Trophoblast cell (in vitro differentiated cells and primary cell): ENCODE measurements around the gene DHH.

Experiments
- DNase-seq, 2 donors: peaks; one replicate each; pipeline ENCODE4 v3.0.0-alpha.2; 2016
- H2AFZ ChIP-seq: 2 replicates; pipeline ENCODE4 v1.6.1; 2013; ENCODE audit warnings: low read length, moderate library complexity, mild to moderate bottlenecking; ENCODE audit not compliant: insufficient read depth, poor library complexity
- H2AK5ac ChIP-seq: 2 replicates; pipeline ENCODE4 v1.6.1; 2013; ENCODE audit warnings: mild to moderate bottlenecking, low read length
- H2BK120ac ChIP-seq: 2 replicates; pipeline ENCODE4 v1.6.1; 2013; ENCODE audit warnings: low read length, mild to moderate bottlenecking, moderate library complexity; ENCODE audit not compliant: insufficient read depth, poor library complexity
- H2BK12ac ChIP-seq: 2 replicates; pipeline ENCODE4 v1.6.1; 2013; ENCODE audit warnings: mild to moderate bottlenecking, low read length, moderate library complexity
- H2BK5ac ChIP-seq: 2 replicates; pipeline ENCODE4 v1.6.1; 2013; ENCODE audit warnings: low read length, low read depth, moderate library complexity, mild to moderate bottlenecking; ENCODE audit not compliant: poor library complexity
- H3K14ac ChIP-seq: 2 replicates; pipeline ENCODE4 v1.6.1; 2013; ENCODE audit warnings: mild to moderate bottlenecking, low read length
- H3K18ac ChIP-seq: 2 replicates; pipeline ENCODE4 v1.6.1; 2013; ENCODE audit warnings: mild to moderate bottlenecking, low read length
- H3K23ac ChIP-seq: 2 replicates; pipeline ENCODE4 v1.6.1; 2013; ENCODE audit warnings: low read length
- H3K27ac ChIP-seq: 2 replicates; pipeline ENCODE4 v1.5.1; 2013; ENCODE audit warnings: low read depth, mild to moderate bottlenecking, inconsistent platforms, low read length, moderate library complexity
- H3K27me3 ChIP-seq: 2 replicates; pipeline ENCODE4 v1.6.1; 2013; ENCODE audit warnings: inconsistent platforms, mild to moderate bottlenecking, low read length, moderate library complexity; ENCODE audit not compliant: insufficient read depth
- H3K36me3 ChIP-seq, 2 experiments: 1 replicate in 1 of 2; 2 replicates in 1 of 2; pipeline ENCODE4 v1.6.1; 2013; ENCODE audit warnings: low read length in 2 of 2, mild to moderate bottlenecking in 2 of 2, moderate library complexity in 1 of 2; ENCODE audit not compliant: insufficient read depth in 2 of 2, control insufficient read depth in 1 of 2
- H3K4ac ChIP-seq: 2 replicates; pipeline ENCODE4 v1.6.1; 2013; ENCODE audit warnings: low read depth, mild to moderate bottlenecking, low read length, moderate library complexity
- H3K4me1 ChIP-seq, 2 experiments: 1 replicate in 1 of 2; 2 replicates in 1 of 2; pipeline ENCODE4 v1.6.1; 2013; ENCODE audit warnings: low read length in 2 of 2, mild to moderate bottlenecking in 2 of 2, moderate library complexity in 1 of 2; ENCODE audit not compliant: insufficient read depth in 2 of 2, control insufficient read depth in 1 of 2
- H3K4me2 ChIP-seq: 2 replicates; pipeline ENCODE4 v1.6.1; 2013; ENCODE audit warnings: inconsistent platforms, mild to moderate bottlenecking, low read length, moderate library complexity
- H3K4me3 ChIP-seq: 2 replicates; pipeline ENCODE4 v1.5.1; 2013; ENCODE audit warnings: mild to moderate bottlenecking, low read depth, low read length, inconsistent platforms
- H3K79me1 ChIP-seq: one replicate; pipeline ENCODE4 v1.6.1; 2013; ENCODE audit warnings: low read length
- H3K79me2 ChIP-seq: 2 replicates; pipeline ENCODE4 v1.6.1; 2013; ENCODE audit warnings: low read length, mild to moderate bottlenecking; ENCODE audit not compliant: control insufficient read depth, insufficient read depth, poor library complexity
- H3K9ac ChIP-seq: 2 replicates; pipeline ENCODE4 v1.6.1; 2013; ENCODE audit warnings: mild to moderate bottlenecking, low read length
- H3K9me3 ChIP-seq: 2 replicates; pipeline ENCODE4 v1.6.1; 2013; ENCODE audit warnings: low read depth, mild to moderate bottlenecking, control low read depth, inconsistent platforms, low read length; ENCODE audit not compliant: insufficient read depth
- H4K12ac ChIP-seq: 2 replicates; pipeline ENCODE4 v1.6.1; 2013; ENCODE audit warnings: low read depth, mild to moderate bottlenecking, low read length, moderate library complexity
- H4K8ac ChIP-seq: 2 replicates; pipeline ENCODE4 v1.6.1; 2013; ENCODE audit warnings: low read depth, mild to moderate bottlenecking, low read length, moderate library complexity
- H4K91ac ChIP-seq: one replicate; pipeline ENCODE4 v1.6.1; 2013; ENCODE audit warnings: low read depth, mild to moderate bottlenecking, low read length, moderate library complexity
- WGBS: extraction: QIAGEN DNeasy Blood & Tissue Kit; methylation state at CpG from one replicate; pipeline ENCODE4 v1.1.7; 2013; ENCODE audit warnings: missing lambda C conversion rate; ENCODE audit not compliant: insufficient read length, insufficient coverage; ENCODE audit errors: extremely low coverage; 5-methylcytosine and 5-hydroxymethylcytosine counted together

Gene DHH

DNA sequence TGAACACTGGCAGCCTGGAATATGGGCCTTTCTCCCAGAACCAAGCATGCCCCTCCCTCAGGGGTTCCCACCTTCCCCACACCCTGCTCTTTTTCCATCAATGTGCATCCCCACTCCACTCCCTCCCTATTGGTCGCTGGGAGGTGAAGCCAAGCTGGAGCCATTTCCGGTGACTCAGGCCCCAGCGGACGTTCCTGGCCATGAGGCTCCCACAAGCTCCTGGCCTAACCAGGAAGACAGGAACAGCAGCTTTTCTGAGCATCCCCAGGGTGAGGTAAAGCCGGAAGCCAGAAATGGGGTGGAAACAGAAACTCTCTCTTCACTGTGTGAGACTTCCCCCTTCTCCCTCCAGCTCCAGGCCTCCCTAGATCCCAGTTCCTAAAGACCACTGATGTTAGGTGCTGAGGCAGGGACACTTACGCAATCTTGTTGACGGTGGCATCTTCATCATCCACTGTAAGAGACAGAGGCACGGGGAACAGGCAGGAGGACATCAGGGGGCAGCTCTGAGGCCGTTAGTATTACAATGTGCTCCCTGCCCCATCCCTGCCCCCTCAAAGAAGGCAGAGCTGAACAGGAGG, 11.0 kb upstream of the DHH start:
- Histone ChIP-seq H3K79me2 (peaks cover 5% of the 10 kb centered on the region), H3K4ac (no peak overlapping the region), H3K27ac (no peak overlapping the region), H2AFZ (no peak overlapping the region), H3K4me2 (no peak overlapping the region), H4K12ac (no peak overlapping the region), H3K18ac (no peak overlapping the region), H2BK120ac (no peak overlapping the region), H3K9ac (no peak overlapping the region), H2BK12ac (no peak overlapping the region), H3K27me3 (no peaks in the 10 kb centered on the region), H3K9me3 (peaks cover 2% of the 10 kb centered on the region), H2AK5ac (no peak overlapping the region), H3K79me1 (peaks cover 7% of the 10 kb centered on the region), H3K23ac (no peak overlapping the region), H3K4me1 (peaks cover 15 to 16% of the 10 kb centered on the region in 2 experiments), H4K8ac (no peak overlapping the region), H4K91ac (no peak overlapping the region), H3K36me3 (peaks cover 42 to 58% of the 10 kb centered on the region in 2 experiments), H3K4me3 (no peak overlapping the region), H2BK5ac (no peak overlapping the region), H3K14ac (no peak overlapping the region)
- WGBS: no CpG with 5 or more reads among the region's 9 CpGs
- peak; percentile 23 to 58 for DNase-seq

DNA sequence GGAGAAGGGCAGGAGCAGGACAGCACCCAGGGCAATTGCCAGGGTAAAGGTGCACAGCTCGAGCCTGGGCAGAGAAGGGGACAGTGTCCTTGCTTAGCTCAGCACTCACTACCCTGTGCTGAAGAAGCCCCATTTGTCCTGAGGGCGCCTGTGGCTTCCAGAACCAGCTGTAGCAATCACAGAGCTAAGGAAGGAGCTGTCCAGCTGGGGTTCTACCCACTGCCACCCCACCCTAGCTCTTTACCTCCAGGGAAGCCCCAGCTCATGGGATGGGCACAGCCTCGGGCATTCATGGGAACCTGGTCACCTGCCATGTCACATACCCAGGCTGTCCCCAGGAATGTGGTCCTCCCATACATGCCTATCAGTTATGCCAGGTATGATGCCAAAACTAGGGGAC, 10.2 kb upstream of the DHH start:
- Histone ChIP-seq H2BK5ac (no peak overlapping the region), H2BK120ac (no peak overlapping the region), H3K79me1 (peaks cover under 1% of the 10 kb centered on the region), H2BK12ac (no peak overlapping the region), H3K79me2 (no peaks in the 10 kb centered on the region), H2AFZ (no peak overlapping the region), H3K4ac (no peak overlapping the region), H3K14ac (no peak overlapping the region), H4K91ac (no peak overlapping the region), H3K27me3 (no peaks in the 10 kb centered on the region), H4K12ac (no peak overlapping the region), H3K4me1 (peaks cover 15 to 16% of the 10 kb centered on the region in 2 experiments), H3K36me3 (peaks cover 46 to 63% of the 10 kb centered on the region in 2 experiments), H3K23ac (no peak overlapping the region), H3K9me3 (peaks cover 2% of the 10 kb centered on the region), H3K18ac (no peak overlapping the region), H3K27ac (no peak overlapping the region), H3K4me3 (no peak overlapping the region), H3K4me2 (no peak overlapping the region), H4K8ac (no peak overlapping the region), H3K9ac (no peak overlapping the region), H2AK5ac (no peak overlapping the region)
- DNase-seq: no peak
- WGBS: no CpG with 5 or more reads among the region's 3 CpGs

DNA sequence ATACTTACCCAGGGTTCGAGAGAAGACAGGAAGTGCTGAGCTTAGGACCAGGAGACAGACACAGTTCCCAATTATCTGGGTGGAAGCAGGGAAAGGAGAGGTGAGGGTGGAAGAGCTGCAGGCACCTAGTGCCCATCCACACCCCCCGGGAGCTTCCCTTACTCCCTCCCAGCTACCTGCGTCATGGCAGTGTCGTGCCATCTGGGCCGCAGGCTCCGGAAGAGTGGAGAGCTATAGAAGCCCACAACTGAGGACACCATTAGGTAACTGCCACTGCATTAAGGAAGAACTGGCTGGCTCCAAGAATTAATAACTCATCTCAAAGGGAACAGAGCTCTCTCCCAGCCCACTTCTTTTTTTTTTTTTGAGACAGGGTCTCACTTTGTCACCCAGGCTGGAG, 5.8 kb upstream of the DHH start:
- H2AK5ac ChIP-seq: no peak overlapping the region
- H3K27ac ChIP-seq: no peak overlapping the region
- no peak overlapping the region for H2BK120ac ChIP-seq
- peaks cover 61 to 75% of the 10 kb centered on the region in 2 experiments for H3K36me3 ChIP-seq
- no peak overlapping the region for H4K8ac ChIP-seq
- no peaks in the 10 kb centered on the region for H3K79me1 ChIP-seq
- H3K4me2 ChIP-seq: no peak overlapping the region
- no peak overlapping the region for H3K18ac ChIP-seq
- peaks cover 0 to 1% of the 10 kb centered on the region in 2 experiments for H3K4me1 ChIP-seq
- peaks cover 2% of the 10 kb centered on the region for H3K9me3 ChIP-seq
- no peak overlapping the region for H3K9ac ChIP-seq
- H3K4me3 ChIP-seq: no peak overlapping the region
- no CpG with 5 or more reads among the region's 6 CpGs for WGBS
- H2AFZ ChIP-seq: no peak overlapping the region
- no peak overlapping the region for H2BK5ac ChIP-seq
- no peak overlapping the region for H3K14ac ChIP-seq
- no peak overlapping the region for H3K23ac ChIP-seq
- no peak overlapping the region for H3K4ac ChIP-seq
- no peak overlapping the region for H2BK12ac ChIP-seq
- peaks cover 2% of the 10 kb centered on the region for H3K27me3 ChIP-seq
- no peak overlapping the region for H4K12ac ChIP-seq
- no peak overlapping the region for H4K91ac ChIP-seq
- no peak for DNase-seq
- H3K79me2 ChIP-seq: no peaks in the 10 kb centered on the region

DNA sequence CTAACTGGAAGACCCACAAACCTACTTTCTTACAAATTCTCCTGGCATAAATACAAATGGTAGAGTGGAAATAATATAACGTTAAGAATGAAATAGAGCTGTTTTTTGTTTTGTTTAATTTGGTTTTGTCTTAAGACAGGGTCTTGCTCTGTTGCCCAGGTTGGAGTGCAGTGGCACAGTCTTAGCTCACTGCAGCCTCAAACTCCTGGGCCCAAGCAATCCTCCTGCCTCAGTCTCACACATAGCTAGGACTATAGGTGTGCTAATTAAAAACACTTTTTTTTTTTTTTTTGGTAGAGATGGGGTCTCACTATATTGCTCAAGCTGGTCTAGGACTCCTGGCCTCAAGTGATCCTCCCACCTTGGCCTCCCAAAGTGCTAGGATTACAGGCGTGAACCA, 4.1 kb upstream of the DHH start:
- H2BK120ac ChIP-seq: no peak overlapping the region
- H3K4me3 ChIP-seq: no peak overlapping the region
- no peak overlapping the region for H3K23ac ChIP-seq
- no peak overlapping the region for H2AK5ac ChIP-seq
- H3K9ac ChIP-seq: no peak overlapping the region
- peaks cover 6 to 7% of the 10 kb centered on the region in 2 experiments for H3K4me1 ChIP-seq
- no peaks in the 10 kb centered on the region for H3K79me1 ChIP-seq
- no peak overlapping the region for H2BK5ac ChIP-seq
- H4K91ac ChIP-seq: no peak overlapping the region
- H3K27ac ChIP-seq: no peak overlapping the region
- H4K8ac ChIP-seq: no peak overlapping the region
- no peak for DNase-seq
- no peak overlapping the region for H3K18ac ChIP-seq
- no peak overlapping the region for H4K12ac ChIP-seq
- H3K4ac ChIP-seq: no peak overlapping the region
- H2BK12ac ChIP-seq: no peak overlapping the region
- H3K4me2 ChIP-seq: no peak overlapping the region
- 100% methylated on average over 1 of the region's 2 CpGs for WGBS
- H3K27me3 ChIP-seq: peaks cover 18% of the 10 kb centered on the region
- peaks cover 51 to 59% of the 10 kb centered on the region in 2 experiments for H3K36me3 ChIP-seq
- H3K9me3 ChIP-seq: peaks cover 6% of the 10 kb centered on the region
- no peaks in the 10 kb centered on the region for H3K79me2 ChIP-seq
- no peak overlapping the region for H3K14ac ChIP-seq
- H2AFZ ChIP-seq: no peak overlapping the region
